Spleen (tissue), 11 donors: ENCODE measurements around the gene NCKIPSD. TPM values are rescaled to one million over a fixed set of nuclear protein-coding genes. Genes with fewer than 3 reads are reported as not detected.

Source experiments
- DNase-seq: peaks from one replicate; pipeline ENCODE4 v3.0.0-alpha.2; 2020
- H3K27ac ChIP-seq, 8 donors: fragments of 200-600 bp; sonication (generic) in 7 of 8; 1 replicate in 4 of 8; 2 replicates in 4 of 8; pipeline versions ENCODE4 v1.5.0 to v1.8.0; 2016 to 2021; ENCODE audit warnings: inconsistent platforms in 4 of 8, mild to moderate bottlenecking in 4 of 8, moderate library complexity in 1 of 8
- H3K27me3 ChIP-seq, 7 donors: fragments of 200-600 bp; sonication (generic) in 6 of 7; replicated peaks in 1 of 7; 1 replicate in 4 of 7; 2 replicates in 3 of 7; pipeline versions ENCODE4 v1.5.0 to v1.8.0; 2016 to 2021; ENCODE audit warnings: inconsistent platforms in 3 of 7, mild to moderate bottlenecking in 1 of 7
- H3K36me3 ChIP-seq, 6 donors: fragments of 200-600 bp; sonication (generic) in 5 of 6; 1 replicate in 4 of 6; 2 replicates in 2 of 6; pipeline versions ENCODE4 v1.5.0 to v1.8.0; 2016 to 2021; ENCODE audit warnings: inconsistent platforms in 2 of 6
- H3K4me1 ChIP-seq, 6 donors: fragments of 200-600 bp; sonication (generic) in 5 of 6; 1 replicate in 3 of 6; 2 replicates in 3 of 6; pipeline versions ENCODE4 v1.5.0 to v1.8.0; 2016 to 2021; ENCODE audit warnings: inconsistent platforms in 3 of 6
- H3K4me3 ChIP-seq, 8 donors: fragments of 200-600 bp; sonication (generic) in 7 of 8; 1 replicate in 4 of 8; 2 replicates in 4 of 8; pipeline versions ENCODE4 v1.5.0 to v1.8.0; 2016 to 2021; ENCODE audit warnings: inconsistent platforms in 4 of 8, mild to moderate bottlenecking in 4 of 8, moderate library complexity in 2 of 8
- H3K9me3 ChIP-seq, 8 donors: fragments of 200-600 bp; sonication (generic) in 7 of 8; 1 replicate in 4 of 8; 2 replicates in 4 of 8; pipeline versions ENCODE4 v1.5.0 to v1.8.0; 2016 to 2021; ENCODE audit warnings: inconsistent platforms in 4 of 8
- CTCF ChIP-seq, 11 experiments: fragments of 200-600 bp in 7 of 11; fragments of 450-650 bp in 4 of 11; sonication (generic) in 4 of 11; IDR thresholded peaks in 8 of 11; conservative IDR thresholded peaks in 3 of 11; 1 replicate in 7 of 11; 2 replicates in 4 of 11; pipeline versions ENCODE4 v1.4.0 to v1.8.0; 2016 to 2021; ENCODE audit warnings: antibody characterized with exemption in 11 of 11, inconsistent platforms in 4 of 11, mild to moderate bottlenecking in 1 of 11
- POLR2A ChIP-seq, 3 donors: fragments of 450-650 bp; IDR thresholded peaks; one replicate each; pipeline ENCODE4 v1.5.1; 2017; ENCODE audit warnings: antibody characterized with exemption in 3 of 3, mild to moderate bottlenecking in 1 of 3
- POLR2AphosphoS5 ChIP-seq, 3 donors: sonication (generic); formaldehyde crosslinking; IDR thresholded peaks; one replicate each; pipeline ENCODE4 v1.5.1; 2017; ENCODE audit warnings: antibody characterized with exemption in 3 of 3
- WGBS, 5 donors: extraction: QIAGEN DNeasy Blood & Tissue Kit in 3 of 5; methylation state at CpG; one replicate each; pipeline versions ENCODE4 v1.1.5 to v1.1.7; 2013 to 2018; 5-methylcytosine and 5-hydroxymethylcytosine counted together
- intact Hi-C: fragments of 100-400 bp; cut with DNase I; formaldehyde crosslinking; loops from one replicate; pipeline ENCODE4 v1.15.0; 2023; ENCODE audit warnings: low total_unique reads
- polyA plus RNA-seq, 3 donors: library from polyadenylated mRNA; stranded (reverse); fragments of 200-250 nt; gene quantifications; one replicate each; pipeline ENCODE4 v1.2.1, GENCODE V29; 2013
- total RNA-seq, 7 donors: library from RNA; depleted of rRNA in 3 of 7; stranded (reverse); fragments of >200 nt in 3 of 7; fragmentation: NEBNext Ultra II Directional in 4 of 7; extraction: Animal tissue kit (Norgen Biotek cat#: 25700) in 4 of 7; gene quantifications; one replicate each; pipeline versions ENCODE4 v1.1.0 to v1.2.1, GENCODE V29; 2016 to 2021
- donor health status: healthy with polysubstance abuse.
- donor health status: DM: no; HTN: no; CAD: no; lungs with moderate emphysema.
- donor health status: DM: no; HTN: no; CAD: no.
- donor health status: Bipolar disorder and iron deficiency.
- donor health status: healthy.
- donor health status: DM: no; HTN: no; CAD: no.
- donor health status: DM: yes; HTN: yes; CAD: no.

The NCKIPSD gene
- total and polyA plus RNA-seq, 10 donors = 5.9 to 33.9 (median 17.8) TPM

DNA sequence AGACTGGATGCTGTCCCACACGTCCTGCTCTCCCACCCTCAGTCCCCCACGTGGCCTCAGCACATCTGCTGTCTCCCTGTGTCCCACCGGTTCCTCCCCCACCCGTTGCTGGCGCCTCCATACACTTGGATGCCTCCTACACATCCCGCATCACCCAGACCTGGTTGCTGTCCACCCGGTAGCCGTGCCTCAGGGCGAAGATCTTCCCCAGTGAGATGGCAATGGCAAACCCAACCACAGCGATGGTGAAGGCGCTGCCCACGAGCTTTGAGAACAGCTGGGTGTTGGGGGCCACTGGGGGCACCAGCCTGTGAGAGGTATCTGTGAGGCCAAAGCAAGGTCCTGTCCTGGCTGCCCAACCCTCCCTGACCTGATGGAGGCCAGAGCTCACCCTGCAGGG, 54.9 kb downstream of the NCKIPSD start:
- intact Hi-C loops = no loop called here
- no peaks in the 10 kb centered on the region for H3K27me3 ChIP-seq
- H3K4me1 ChIP-seq = peaks cover 4 to 26% (median 14%) of the 10 kb centered on the region in 6 donors
- no peak for TF ChIP-seq POLR2A (IDR thresholded peaks at IDR 0.05)
- no peak for TF ChIP-seq CTCF (IDR thresholded peaks at IDR 0.05 in 8 of 11, conservative IDR thresholded peaks at IDR 0.05 in 3 of 11)
- no peak for TF ChIP-seq POLR2AphosphoS5 (IDR thresholded peaks at IDR 0.05)
- no peak for DNase-seq
- H3K9me3 ChIP-seq = no peaks in the 10 kb centered on the region
- WGBS, 5 donors = 87 to 95% (median 93%) methylated on average over 12 of the region's 12 CpGs
- H3K36me3 ChIP-seq = peaks cover 0 to 80% (median 40%) of the 10 kb centered on the region in 6 donors
- no peak overlapping the region for H3K27ac ChIP-seq
- H3K4me3 ChIP-seq = no peak overlapping the region

- peaks cover 0 to 84% (median 44%) of the 10 kb centered on the region in 6 donors for H3K36me3 ChIP-seq
- TF ChIP-seq POLR2AphosphoS5 (IDR thresholded peaks at IDR 0.05) (no peak), CTCF (IDR thresholded peaks at IDR 0.05 in 8 of 11, conservative IDR thresholded peaks at IDR 0.05 in 3 of 11) (no peak), POLR2A (IDR thresholded peaks at IDR 0.05) (no peak)
These were observed 55.3 kb downstream of the NCKIPSD start for GRCh38 chr3:48630407-48630806.

GRCh38 chr3:48629894-48630293, 55.8 kb downstream of the NCKIPSD start:
- WGBS, 5 donors = 94 to 99% (median 96%) methylated on average over 8 to 12 of the region's 12 CpGs
- H3K4me1 ChIP-seq = peaks cover 4 to 19% (median 13%) of the 10 kb centered on the region in 6 donors
- H3K36me3 ChIP-seq = peaks cover 0 to 89% (median 48%) of the 10 kb centered on the region in 6 donors
- intact Hi-C loops = no loop called here
- H3K9me3 ChIP-seq = no peaks in the 10 kb centered on the region
- H3K4me3 ChIP-seq = no peak overlapping the region
- H3K27me3 ChIP-seq = no peaks in the 10 kb centered on the region
- DNase-seq = no peak
- TF ChIP-seq CTCF (IDR thresholded peaks at IDR 0.05 in 8 of 11, conservative IDR thresholded peaks at IDR 0.05 in 3 of 11) (no peak), POLR2A (IDR thresholded peaks at IDR 0.05) (no peak), POLR2AphosphoS5 (IDR thresholded peaks at IDR 0.05) (no peak)
- no peak overlapping the region for H3K27ac ChIP-seq

More at GRCh38 chr3:48630407-48630806, 55.3 kb downstream of the NCKIPSD start:
- Histone ChIP-seq H3K4me3 (no peak overlapping the region), H3K27ac (no peak overlapping the region), H3K4me1 (peaks cover 4 to 22% (median 13%) of the 10 kb centered on the region in 6 donors), H3K27me3 (no peaks in the 10 kb centered on the region), H3K9me3 (no peaks in the 10 kb centered on the region)
- no peak for DNase-seq
- intact Hi-C loops = no loop called here
- WGBS, 5 donors = 88 to 100% (median 96%) methylated on average over 6 to 8 of the region's 8 CpGs

GRCh38 chr3:48628277-48629017, 57.3 kb downstream of the NCKIPSD start:
- Histone ChIP-seq H3K4me3 (no peak overlapping the region), H3K4me1 (peaks cover 0 to 16% (median 2%) of the 10 kb centered on the region in 6 donors), H3K27ac (no peak overlapping the region), H3K27me3 (no peaks in the 10 kb centered on the region), H3K36me3 (peaks cover 0 to 94% (median 48%) of the 10 kb centered on the region in 6 donors), H3K9me3 (no peaks in the 10 kb centered on the region)
- no peak for TF ChIP-seq POLR2A (IDR thresholded peaks at IDR 0.05)
- no peak for TF ChIP-seq CTCF (IDR thresholded peaks at IDR 0.05 in 8 of 11, conservative IDR thresholded peaks at IDR 0.05 in 3 of 11)
- TF ChIP-seq POLR2AphosphoS5 (IDR thresholded peaks at IDR 0.05) = no peak
- no peak for DNase-seq
- WGBS, 5 donors = 78 to 93% (median 85%) methylated on average over 12 to 13 of the region's 13 CpGs
- intact Hi-C loops = no loop called here
